VCaP (cell line): ENCODE measurements around the gene CMTR1.

Experiments used
- H3K27ac ChIP-seq: fragments of 450-650 bp; 2 replicates; pipeline ENCODE4 v1.5.1; 2017
- CTCF ChIP-seq: fragments of 450-650 bp; conservative IDR thresholded peaks from 2 replicates; pipeline ENCODE4 v1.5.1; 2017; ENCODE audit warnings: mild to moderate bottlenecking, moderate library complexity

The CMTR1 gene

GRCh38 chr6:37491171-37491829, 58.3 kb downstream of the CMTR1 start:
- peak overlapping the region; percentile 37 for H3K27ac ChIP-seq
- TF ChIP-seq CTCF: no peak

- peak overlapping the region; percentile 37 for H3K27ac ChIP-seq
- no peak for TF ChIP-seq CTCF
These were observed 58.8 kb downstream of the CMTR1 start for GRCh38 chr6:37491830-37492208.

GRCh38 chr6:37492236-37492972, 59.4 kb downstream of the CMTR1 start:
- no peak for TF ChIP-seq CTCF
- H3K27ac ChIP-seq: peak overlapping the region; percentile 37

- TF ChIP-seq CTCF: no peak
- no peak overlapping the region for H3K27ac ChIP-seq
These were observed 60.1 kb downstream of the CMTR1 start for GRCh38 chr6:37492991-37493660.

- no peak overlapping the region for H3K27ac ChIP-seq
- no peak for TF ChIP-seq CTCF
These were observed 60.6 kb downstream of the CMTR1 start for GRCh38 chr6:37493661-37493995.

- H3K27ac ChIP-seq: no peak overlapping the region
- TF ChIP-seq CTCF: no peak
These were observed 62.4 kb downstream of the CMTR1 start for GRCh38 chr6:37495244-37495934.
